ENCODE measurements around the gene TBR1.

Gene TBR1

GRCh38 chr2:161370981-161371380 is 45.1 kb upstream of the TBR1 start:
- Histone ChIP-seq H3K9me2 (ENCODE audit: low read depth, low read length) (no peaks in the 10 kb centered on the region), H2AFZ (ENCODE audit: low read length) (no peak overlapping the region), H3K9me3 (ENCODE audit: low read length) (no peaks in the 10 kb centered on the region), H3K4me2 (ENCODE audit: low read length) (no peak overlapping the region), H3K27me3 (ENCODE audit: insufficient read depth, low read length) (no peaks in the 10 kb centered on the region), H4K20me1 (ENCODE audit: insufficient read depth, low read length) (no peaks in the 10 kb centered on the region), H3K4me1 (ENCODE audit: insufficient read depth, low read length, severe bottlenecking) (no peaks in the 10 kb centered on the region), H3K4me3 (ENCODE audit: low read depth, low read length, poor library complexity, severe bottlenecking) (no peak overlapping the region), H3K27ac (ENCODE audit: low read depth, low read length, poor library complexity, severe bottlenecking) (no peak overlapping the region), H3F3A (ENCODE audit: insufficient read depth, low read length) (no peaks in the 10 kb centered on the region), H3K79me2 (ENCODE audit: insufficient read depth, low read length) (peaks cover 10% of the 10 kb centered on the region; the same call in 1 of the 2 replicates), H3K9ac (ENCODE audit: low read length) (no peak overlapping the region), H3K36me3 (ENCODE audit: insufficient read depth, low read length) (peaks cover 75% of the 10 kb centered on the region)
- TF ChIP-seq EZH2 (IDR thresholded peaks at IDR 0.05; ENCODE audit: borderline replicate concordance, low read length) (no peak), CTCF (IDR thresholded peaks at IDR 0.05; ENCODE audit: low read length) (no peak)

- H3K9ac ChIP-seq (ENCODE audit: low read length): no peak overlapping the region
- no peak overlapping the region for H3K4me2 ChIP-seq (ENCODE audit: low read length)
- 0 out of 2 replicates have a peak, but pooled peaks cover 3% of the 10 kb centered on the region for H3K79me2 ChIP-seq (ENCODE audit: insufficient read depth, low read length)
- H3K27me3 ChIP-seq (ENCODE audit: insufficient read depth, low read length): no peaks in the 10 kb centered on the region
- no peaks in the 10 kb centered on the region for H3K4me1 ChIP-seq (ENCODE audit: insufficient read depth, low read length, severe bottlenecking)
- H3K36me3 ChIP-seq (ENCODE audit: insufficient read depth, low read length): peaks cover 79% of the 10 kb centered on the region
- no peak for TF ChIP-seq CTCF (IDR thresholded peaks at IDR 0.05; ENCODE audit: low read length)
- no peak for TF ChIP-seq EZH2 (IDR thresholded peaks at IDR 0.05; ENCODE audit: borderline replicate concordance, low read length)
- no peak overlapping the region for H3K4me3 ChIP-seq (ENCODE audit: low read depth, low read length, poor library complexity, severe bottlenecking)
- no peak overlapping the region for H3K27ac ChIP-seq (ENCODE audit: low read depth, low read length, poor library complexity, severe bottlenecking)
- no peaks in the 10 kb centered on the region for H3K9me3 ChIP-seq (ENCODE audit: low read length)
- H4K20me1 ChIP-seq (ENCODE audit: insufficient read depth, low read length): no peaks in the 10 kb centered on the region
- no peaks in the 10 kb centered on the region for H3F3A ChIP-seq (ENCODE audit: insufficient read depth, low read length)
- no peaks in the 10 kb centered on the region for H3K9me2 ChIP-seq (ENCODE audit: low read depth, low read length)
- no peak overlapping the region for H2AFZ ChIP-seq (ENCODE audit: low read length)
Measured at GRCh38 chr2:161371869-161372268, 44.2 kb upstream of the TBR1 start.

GRCh38 chr2:161373942-161374341 is 42.2 kb upstream of the TBR1 start:
- Histone ChIP-seq H4K20me1 (ENCODE audit: insufficient read depth, low read length) (no peaks in the 10 kb centered on the region), H3K9me3 (ENCODE audit: low read length) (no peaks in the 10 kb centered on the region), H3K27ac (ENCODE audit: low read depth, low read length, poor library complexity, severe bottlenecking) (no peak overlapping the region), H3K27me3 (ENCODE audit: insufficient read depth, low read length) (no peaks in the 10 kb centered on the region), H3K79me2 (ENCODE audit: insufficient read depth, low read length) (0 out of 2 replicates have a peak, but pooled peaks cover 3% of the 10 kb centered on the region), H3K4me3 (ENCODE audit: low read depth, low read length, poor library complexity, severe bottlenecking) (no peak overlapping the region), H3F3A (ENCODE audit: insufficient read depth, low read length) (no peaks in the 10 kb centered on the region), H2AFZ (ENCODE audit: low read length) (no peak overlapping the region), H3K4me2 (ENCODE audit: low read length) (no peak overlapping the region), H3K36me3 (ENCODE audit: insufficient read depth, low read length) (peaks cover 71% of the 10 kb centered on the region), H3K4me1 (ENCODE audit: insufficient read depth, low read length, severe bottlenecking) (no peaks in the 10 kb centered on the region), H3K9ac (ENCODE audit: low read length) (no peak overlapping the region), H3K9me2 (ENCODE audit: low read depth, low read length) (no peaks in the 10 kb centered on the region)
- no peak for TF ChIP-seq CTCF (IDR thresholded peaks at IDR 0.05; ENCODE audit: low read length)
- no peak for TF ChIP-seq EZH2 (IDR thresholded peaks at IDR 0.05; ENCODE audit: borderline replicate concordance, low read length)
